PC-3 (cell line): ENCODE measurements around the gene GFER.

ENCODE experiments used
- CTCF ChIP-seq: fragments of 300-600 bp; sonication (generic); conservative IDR thresholded peaks from 2 replicates; pipeline ENCODE4 v1.5.1; 2017; ENCODE audit warnings: antibody characterized with exemption, low read depth, mild to moderate bottlenecking, low read length
- EZH2 ChIP-seq: fragments of 300-600 bp; sonication (generic); IDR thresholded peaks from one replicate; pipeline ENCODE4 v1.6.1; 2017; ENCODE audit warnings: antibody characterized with exemption, mild to moderate bottlenecking, low read length; ENCODE audit not compliant: unreplicated experiment
- EZH2phosphoT487 ChIP-seq: fragments of 300-600 bp; sonication (generic); IDR thresholded peaks from 2 replicates; pipeline ENCODE4 v1.6.1; 2018; ENCODE audit warnings: mild to moderate bottlenecking, antibody characterized with exemption, low read length, borderline replicate concordance

DNA sequence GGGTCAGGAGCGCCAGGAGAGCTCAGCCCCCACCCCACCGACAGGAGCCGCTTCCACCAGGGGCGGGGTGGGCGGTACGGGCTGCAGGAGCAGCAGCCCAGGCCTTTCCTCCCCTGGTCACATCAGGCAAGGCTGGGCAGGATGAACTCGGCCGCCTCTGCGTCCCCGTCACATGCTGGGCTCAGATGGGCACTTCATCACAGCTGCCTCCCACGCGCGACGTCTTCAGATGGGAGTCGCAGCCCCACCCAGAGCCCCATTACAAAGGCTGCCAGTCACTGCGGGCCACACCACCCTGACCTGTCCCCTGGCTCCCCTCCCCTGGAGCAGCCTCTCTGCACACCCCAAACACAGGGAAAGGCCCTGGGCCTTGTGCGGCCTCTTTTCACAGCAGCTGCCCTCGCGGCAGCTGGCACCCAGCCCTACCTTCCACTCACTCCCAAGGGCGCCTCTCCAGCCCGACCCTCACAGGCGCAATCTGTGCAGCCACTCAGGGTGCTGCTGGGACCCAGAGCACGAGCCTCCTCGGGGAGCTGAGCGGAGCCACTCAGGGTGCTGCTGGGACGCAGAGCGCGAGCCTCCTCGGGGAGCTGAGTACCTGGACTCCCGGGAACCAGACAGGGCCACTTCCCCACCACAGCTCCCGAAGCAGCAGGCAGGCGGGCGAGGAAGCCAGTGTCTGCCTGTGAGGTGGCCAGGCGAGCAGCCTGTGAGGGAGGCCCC, 21.0 kb downstream of the GFER start:
- no peak for TF ChIP-seq CTCF
- TF ChIP-seq EZH2 = no peak
- no peak for TF ChIP-seq EZH2phosphoT487
